H9 (cell line): ENCODE measurements around the gene ACOT11. TPM values are rescaled to one million over a fixed set of nuclear protein-coding genes. Genes with fewer than 3 reads are reported as not detected.

Source experiments
- DNase-seq: peaks from one replicate; pipeline ENCODE4 v3.0.0-alpha.2; 2017
- H2AFZ ChIP-seq: one replicate; pipeline ENCODE4 v1.6.1; 2013; ENCODE audit warnings: mild to moderate bottlenecking, low read length, control low read depth, moderate library complexity
- H2AK5ac ChIP-seq: 2 replicates; pipeline ENCODE4 v1.6.1; 2013; ENCODE audit warnings: low read length, control low read depth, mixed read lengths; ENCODE audit not compliant: insufficient read length
- H2BK120ac ChIP-seq: one replicate; pipeline ENCODE4 v1.6.1; 2013; ENCODE audit warnings: low read depth, mild to moderate bottlenecking, low read length, control low read depth, inconsistent platforms; ENCODE audit not compliant: poor library complexity, severe bottlenecking
- H2BK12ac ChIP-seq: 2 replicates; pipeline ENCODE4 v1.6.1; 2013; ENCODE audit warnings: low read length, control low read depth, mixed read lengths, low read depth; ENCODE audit not compliant: insufficient read length
- H2BK15ac ChIP-seq: 2 replicates; pipeline ENCODE4 v1.6.1; 2013; ENCODE audit warnings: low read depth, low read length, control low read depth
- H2BK20ac ChIP-seq: one replicate; pipeline ENCODE4 v1.6.1; 2013; ENCODE audit warnings: low read depth, mild to moderate bottlenecking, low read length, control low read depth, inconsistent platforms; ENCODE audit not compliant: poor library complexity, severe bottlenecking
- H2BK5ac ChIP-seq: 2 replicates; pipeline ENCODE4 v1.6.1; 2013; ENCODE audit warnings: low read length, control low read depth, mixed read lengths; ENCODE audit not compliant: insufficient read length
- H3K14ac ChIP-seq: 2 replicates; pipeline ENCODE4 v1.6.1; 2013; ENCODE audit warnings: low read length, control low read depth; ENCODE audit not compliant: insufficient read depth
- H3K18ac ChIP-seq: 2 replicates; pipeline ENCODE4 v1.6.1; 2013; ENCODE audit warnings: low read depth, mild to moderate bottlenecking, mixed read lengths, low read length, control low read depth; ENCODE audit not compliant: insufficient read length
- H3K23ac ChIP-seq: 2 replicates; pipeline ENCODE4 v1.6.1; 2013; ENCODE audit warnings: low read length, control low read depth, mixed read lengths, low read depth; ENCODE audit not compliant: insufficient read length
- H3K23me2 ChIP-seq: 2 replicates; pipeline ENCODE4 v1.6.1; 2013; ENCODE audit warnings: low read depth, mild to moderate bottlenecking, mixed read lengths, low read length, control low read depth; ENCODE audit not compliant: insufficient read length, poor library complexity, severe bottlenecking
- H3K27ac ChIP-seq: 2 replicates; pipeline ENCODE4 v1.5.1; 2013; ENCODE audit warnings: low read length, control low read depth, mixed read lengths, low read depth; ENCODE audit not compliant: insufficient read length
- H3K27me3 ChIP-seq: 2 replicates; pipeline ENCODE4 v1.6.1; 2013; ENCODE audit warnings: low read length, control low read depth, inconsistent platforms; ENCODE audit not compliant: insufficient read depth
- H3K4ac ChIP-seq: 2 replicates; pipeline ENCODE4 v1.6.1; 2013; ENCODE audit warnings: low read depth, mild to moderate bottlenecking, control low read depth, inconsistent platforms, low read length, moderate library complexity
- H3K4me1 ChIP-seq: 2 replicates; pipeline ENCODE4 v1.6.1; 2013; ENCODE audit warnings: low read length, control low read depth, inconsistent platforms; ENCODE audit not compliant: insufficient read depth
- H3K4me2 ChIP-seq: 2 replicates; pipeline ENCODE4 v1.6.1; 2013; ENCODE audit warnings: low read length, control low read depth, mixed read lengths; ENCODE audit not compliant: insufficient read length, insufficient read depth
- H3K56ac ChIP-seq: 2 replicates; pipeline ENCODE4 v1.6.1; 2013; ENCODE audit warnings: low read depth, mild to moderate bottlenecking, mixed read lengths, low read length, control low read depth; ENCODE audit not compliant: insufficient read length
- H3K79me1 ChIP-seq: 2 replicates; pipeline ENCODE4 v1.6.1; 2013; ENCODE audit warnings: low read depth, mild to moderate bottlenecking, moderate library complexity, low read length, control low read depth, inconsistent platforms; ENCODE audit not compliant: insufficient read depth, poor library complexity, severe bottlenecking
- H3K79me2 ChIP-seq: 2 replicates; pipeline ENCODE4 v1.6.1; 2013; ENCODE audit warnings: low read length, control low read depth, inconsistent platforms; ENCODE audit not compliant: insufficient read depth
- H3K9ac ChIP-seq: 2 replicates; pipeline ENCODE4 v1.6.1; 2013; ENCODE audit warnings: low read length, control low read depth, mixed read lengths; ENCODE audit not compliant: insufficient read length; ENCODE audit errors: extremely low read depth
- H3K9me3 ChIP-seq: one replicate; pipeline ENCODE4 v1.6.1; 2013; ENCODE audit warnings: low read depth, low read length, inconsistent platforms; ENCODE audit not compliant: control insufficient read depth
- H3T11ph ChIP-seq: one replicate; pipeline ENCODE4 v1.6.1; 2013; ENCODE audit warnings: mild to moderate bottlenecking, low read length, control low read depth, inconsistent platforms
- H4K20me1 ChIP-seq: one replicate; pipeline ENCODE4 v1.6.1; 2013; ENCODE audit not compliant: control insufficient read depth, insufficient read length, insufficient read depth
- H4K5ac ChIP-seq: 2 replicates; pipeline ENCODE4 v1.6.1; 2013; ENCODE audit warnings: low read depth, mild to moderate bottlenecking, mixed read lengths, low read length, control low read depth; ENCODE audit not compliant: insufficient read length
- H4K8ac ChIP-seq: replicated peaks from 2 replicates; pipeline ENCODE4 v1.6.1; 2013; ENCODE audit warnings: low read length, control low read depth, mixed read lengths, low read depth; ENCODE audit not compliant: insufficient read length
- H4K91ac ChIP-seq: 2 replicates; pipeline ENCODE4 v1.6.1; 2013; ENCODE audit warnings: low read depth, mild to moderate bottlenecking, moderate library complexity, mixed read lengths, low read length, control low read depth; ENCODE audit not compliant: insufficient read length
- H3K27ac Mint-ChIP-seq, 3 experiments: 2 replicates in 2 of 3; 3 replicates in 1 of 3; pipeline ENCODE4 v1.8.0; 2020 to 2021; ENCODE audit warnings: mixed read lengths in 3 of 3, mild to moderate bottlenecking in 1 of 3, moderate library complexity in 1 of 3
- H3K27me3 Mint-ChIP-seq: 2 replicates; pipeline ENCODE4 v1.8.0; 2021; ENCODE audit warnings: low read depth, mild to moderate bottlenecking, moderate library complexity, mixed read lengths
- H3K36me3 Mint-ChIP-seq, 3 experiments: 2 replicates in 2 of 3; 3 replicates in 1 of 3; pipeline ENCODE4 v1.8.0; 2020 to 2021; ENCODE audit warnings: low read depth in 3 of 3, mixed read lengths in 3 of 3; ENCODE audit not compliant: insufficient read depth in 1 of 3
- H3K4me1 Mint-ChIP-seq, 2 experiments: 2 replicates each; pipeline ENCODE4 v1.8.0; 2020; ENCODE audit warnings: mixed read lengths in 2 of 2
- H3K4me3 Mint-ChIP-seq, 2 experiments: 2 replicates in 1 of 2; 3 replicates in 1 of 2; pipeline ENCODE4 v1.8.0; 2020 to 2021; ENCODE audit warnings: mild to moderate bottlenecking in 2 of 2, mixed read lengths in 2 of 2, moderate library complexity in 1 of 2
- H3K9me3 Mint-ChIP-seq, 2 experiments: 2 replicates in 1 of 2; 3 replicates in 1 of 2; pipeline ENCODE4 v1.8.0; 2020; ENCODE audit warnings: mild to moderate bottlenecking in 2 of 2, mixed read lengths in 2 of 2, moderate library complexity in 1 of 2
- WGBS: extraction: QIAGEN DNeasy Blood & Tissue Kit; methylation state at CpG from one replicate; pipeline ENCODE4 v1.1.7; 2013; ENCODE audit warnings: missing lambda C conversion rate, low lambda C conversion rate, mixed read lengths; ENCODE audit not compliant: insufficient read length; ENCODE audit errors: extremely low coverage; 5-methylcytosine and 5-hydroxymethylcytosine counted together
- total RNA-seq: library from RNA; stranded (reverse); gene quantifications from 2 replicates; pipeline ENCODE4 v1.2.1, GENCODE V29; 2021
- TF ChIP-seq, protein P1 (sequence below): fragments of 200-600 bp; sonication (generic); conservative IDR thresholded peaks from 3 replicates; pipeline ENCODE4 v1.8.0; 2021; ENCODE audit warnings: antibody characterized with exemption, mild to moderate bottlenecking

Gene ACOT11
- total RNA-seq, 1 experiment from 2014 or later, result 4.0 TPM

GRCh38 chr1:54608566-54609230 is 60.7 kb downstream of the ACOT11 start:
- H4K8ac ChIP-seq, result no peak overlapping the region
- H2AFZ ChIP-seq, result no peak overlapping the region
- H2AK5ac ChIP-seq, result no peak overlapping the region
- no peak overlapping the region for H3K27ac ChIP-seq
- no peak overlapping the region for H3K14ac ChIP-seq
- WGBS, result no CpG with 5 or more reads among the region's 9 CpGs
- H3K79me2 ChIP-seq, result no peaks in the 10 kb centered on the region
- no peak overlapping the region for H3K4me3 Mint-ChIP-seq
- H3T11ph ChIP-seq, result no peak overlapping the region
- H3K79me1 ChIP-seq, result no peaks in the 10 kb centered on the region
- no peak overlapping the region for H3K56ac ChIP-seq
- no peaks in the 10 kb centered on the region; a peak in 1 of 7 replicates for H3K36me3 Mint-ChIP-seq
- H3K4me2 ChIP-seq, result no peak overlapping the region
- H2BK12ac ChIP-seq, result no peak overlapping the region
- H2BK15ac ChIP-seq, result no peak overlapping the region
- H3K27me3 Mint-ChIP-seq, result no peaks in the 10 kb centered on the region; the same call in 1 of the 2 replicates
- H2BK120ac ChIP-seq, result no peak overlapping the region
- no peaks in the 10 kb centered on the region for H3K9me3 ChIP-seq
- H3K27me3 ChIP-seq, result no peaks in the 10 kb centered on the region
- H3K9me3 Mint-ChIP-seq, result no peaks in the 10 kb centered on the region; a peak in 1 of 5 replicates
- H3K4ac ChIP-seq, result no peak overlapping the region; the same call in 1 of the 2 replicates
- no peaks in the 10 kb centered on the region for H4K20me1 ChIP-seq
- DNase-seq, result no peak
- peaks cover 17 to 31% of the 10 kb centered on the region in 2 experiments for H3K4me1 Mint-ChIP-seq
- H3K27ac Mint-ChIP-seq, result peak overlapping the region in 2 of 3 experiments; percentile 83 to 89; a peak in 4 of 7 replicates
- no peak overlapping the region for H4K5ac ChIP-seq
- H3K23me2 ChIP-seq, result no peaks in the 10 kb centered on the region
- H3K9ac ChIP-seq, result no peak overlapping the region
- TF ChIP-seq, protein P1, sequence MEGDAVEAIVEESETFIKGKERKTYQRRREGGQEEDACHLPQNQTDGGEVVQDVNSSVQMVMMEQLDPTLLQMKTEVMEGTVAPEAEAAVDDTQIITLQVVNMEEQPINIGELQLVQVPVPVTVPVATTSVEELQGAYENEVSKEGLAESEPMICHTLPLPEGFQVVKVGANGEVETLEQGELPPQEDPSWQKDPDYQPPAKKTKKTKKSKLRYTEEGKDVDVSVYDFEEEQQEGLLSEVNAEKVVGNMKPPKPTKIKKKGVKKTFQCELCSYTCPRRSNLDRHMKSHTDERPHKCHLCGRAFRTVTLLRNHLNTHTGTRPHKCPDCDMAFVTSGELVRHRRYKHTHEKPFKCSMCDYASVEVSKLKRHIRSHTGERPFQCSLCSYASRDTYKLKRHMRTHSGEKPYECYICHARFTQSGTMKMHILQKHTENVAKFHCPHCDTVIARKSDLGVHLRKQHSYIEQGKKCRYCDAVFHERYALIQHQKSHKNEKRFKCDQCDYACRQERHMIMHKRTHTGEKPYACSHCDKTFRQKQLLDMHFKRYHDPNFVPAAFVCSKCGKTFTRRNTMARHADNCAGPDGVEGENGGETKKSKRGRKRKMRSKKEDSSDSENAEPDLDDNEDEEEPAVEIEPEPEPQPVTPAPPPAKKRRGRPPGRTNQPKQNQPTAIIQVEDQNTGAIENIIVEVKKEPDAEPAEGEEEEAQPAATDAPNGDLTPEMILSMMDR, result no peak
- no peak overlapping the region for H2BK20ac ChIP-seq
- H3K18ac ChIP-seq, result no peak overlapping the region
- no peak overlapping the region for H3K23ac ChIP-seq
- no peaks in the 10 kb centered on the region; the same call in 1 of the 2 replicates for H3K4me1 ChIP-seq
- H2BK5ac ChIP-seq, result no peak overlapping the region
- H4K91ac ChIP-seq, result no peak overlapping the region
